Stimulated activated CD4-positive, alpha-beta T cell treated with anti-CD3 and anti-CD28 coated beads, TNF-alpha, amount 100 ng/mL, for 24 hours (primary cell): ENCODE data around the gene SYT13.

Experiments used
- DNase-seq, 3 experiments: peaks; one replicate each; pipeline ENCODE4 v3.0.0-alpha.2; 2020; ENCODE audit warnings: low read depth in 3 of 3

Gene SYT13

DNA sequence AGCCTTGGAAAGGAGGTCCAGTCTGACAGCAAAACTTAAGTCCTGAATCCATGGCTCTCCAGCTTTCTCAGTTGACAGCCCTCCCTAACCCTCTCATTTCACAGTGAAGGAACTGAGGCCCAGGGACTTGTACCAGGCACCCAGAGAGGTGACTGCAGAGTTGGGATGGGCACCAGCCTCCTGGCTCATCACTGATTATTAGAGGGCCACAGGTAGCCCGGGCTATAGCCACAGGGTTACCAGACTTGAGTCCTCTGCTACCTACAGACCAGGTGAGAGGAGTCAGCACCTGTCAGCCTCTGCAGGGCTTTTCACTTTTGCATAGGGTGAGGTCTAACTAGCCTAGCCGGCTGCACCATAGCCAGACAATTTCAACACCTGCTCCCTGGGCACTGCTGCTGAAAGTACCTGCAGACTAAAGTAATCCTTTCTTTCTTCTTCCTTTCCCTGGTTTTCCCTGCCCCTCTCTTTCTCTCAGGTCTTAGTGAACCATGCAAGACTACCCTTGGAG lies 37.6 kb downstream of the SYT13 start:
- no peak for DNase-seq

- DNase-seq = no peak
Measured at GRCh38 chr11:45247433-45247832, 38.7 kb downstream of the SYT13 start.

DNA sequence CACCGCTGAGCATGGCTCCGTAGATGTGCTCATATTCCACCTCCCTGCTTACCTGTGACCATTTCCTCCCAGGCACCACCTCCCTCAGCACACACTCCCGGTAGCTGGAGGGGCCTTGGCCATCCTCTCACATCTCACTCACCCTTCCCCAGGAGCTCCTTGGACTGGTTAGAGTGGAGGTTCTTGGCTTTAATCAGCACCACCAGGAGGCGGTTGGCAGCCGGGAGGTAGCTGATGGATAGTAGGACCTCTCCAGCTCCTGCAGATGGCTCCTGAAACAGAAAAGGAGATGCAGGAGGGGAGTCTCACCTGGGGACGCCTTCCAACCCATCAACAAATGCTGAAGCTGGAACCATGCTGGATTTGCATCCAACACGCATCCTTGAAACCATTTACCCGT lies 39.9 kb downstream of the SYT13 start:
- DNase-seq = no peak

DNA sequence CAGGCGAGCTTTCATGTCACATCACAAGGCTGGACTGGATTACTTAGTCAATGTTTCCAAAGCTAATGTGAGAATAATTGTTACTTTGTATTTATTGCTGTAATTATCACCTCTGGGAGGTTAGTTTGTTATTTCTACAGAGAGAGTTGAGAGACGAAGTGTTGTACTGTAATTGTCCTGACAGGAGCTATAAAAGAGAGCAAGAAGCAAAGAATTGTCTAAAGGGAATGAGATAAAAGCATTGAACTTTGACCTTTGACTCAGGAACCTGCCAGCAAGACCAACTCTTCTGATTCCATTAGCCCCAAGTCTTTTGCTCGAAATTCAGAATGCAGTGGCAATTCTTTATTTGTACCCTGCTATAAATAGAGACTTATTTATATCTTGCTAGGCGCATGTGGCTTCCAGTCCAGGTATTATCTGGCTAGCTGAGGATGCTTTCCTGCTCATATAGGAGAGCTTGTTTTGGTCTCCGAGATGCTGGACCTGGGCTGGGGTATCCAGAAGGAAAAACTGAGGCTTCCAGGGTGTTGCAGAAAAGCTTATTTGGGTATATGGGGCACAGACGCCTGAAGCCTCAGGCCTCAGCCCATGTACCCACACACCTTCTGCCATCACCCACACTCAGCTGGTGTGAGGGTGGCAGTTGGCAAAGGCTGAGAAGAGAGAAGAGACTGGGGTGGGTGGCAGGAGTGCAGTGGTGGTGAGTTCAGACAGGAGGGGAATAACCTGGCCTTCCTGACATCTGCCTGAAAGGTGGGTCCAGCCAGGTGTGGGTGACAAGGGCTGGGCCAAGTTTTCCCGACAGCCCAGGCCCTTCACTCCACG lies 40.7 kb downstream of the SYT13 start:
- no peak for DNase-seq

- DNase-seq = no peak
Measured at GRCh38 chr11:45243967-45244366, 42.2 kb downstream of the SYT13 start.

- no peak for DNase-seq
Measured at GRCh38 chr11:45239733-45240132, 46.4 kb downstream of the SYT13 start.

DNA sequence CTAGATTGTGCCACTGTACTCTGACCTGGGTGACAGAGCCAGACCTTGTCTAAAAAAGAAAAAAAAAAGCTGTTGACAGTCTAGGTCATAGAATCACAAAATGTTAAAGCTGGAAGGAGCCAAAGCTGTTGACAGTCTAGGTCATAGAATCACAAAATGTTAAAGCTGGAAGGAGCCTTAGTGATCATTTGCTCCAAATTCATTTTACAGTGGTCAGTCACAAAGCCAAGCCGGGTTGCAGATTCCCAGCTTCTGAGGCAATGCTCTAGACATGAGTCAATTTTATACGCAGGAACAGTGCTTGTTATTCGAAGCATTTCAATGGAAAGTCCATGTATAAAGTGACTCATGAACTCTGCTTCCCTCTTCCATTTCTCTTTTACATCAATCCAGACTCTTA lies 47.4 kb downstream of the SYT13 start:
- DNase-seq = no peak

DNA sequence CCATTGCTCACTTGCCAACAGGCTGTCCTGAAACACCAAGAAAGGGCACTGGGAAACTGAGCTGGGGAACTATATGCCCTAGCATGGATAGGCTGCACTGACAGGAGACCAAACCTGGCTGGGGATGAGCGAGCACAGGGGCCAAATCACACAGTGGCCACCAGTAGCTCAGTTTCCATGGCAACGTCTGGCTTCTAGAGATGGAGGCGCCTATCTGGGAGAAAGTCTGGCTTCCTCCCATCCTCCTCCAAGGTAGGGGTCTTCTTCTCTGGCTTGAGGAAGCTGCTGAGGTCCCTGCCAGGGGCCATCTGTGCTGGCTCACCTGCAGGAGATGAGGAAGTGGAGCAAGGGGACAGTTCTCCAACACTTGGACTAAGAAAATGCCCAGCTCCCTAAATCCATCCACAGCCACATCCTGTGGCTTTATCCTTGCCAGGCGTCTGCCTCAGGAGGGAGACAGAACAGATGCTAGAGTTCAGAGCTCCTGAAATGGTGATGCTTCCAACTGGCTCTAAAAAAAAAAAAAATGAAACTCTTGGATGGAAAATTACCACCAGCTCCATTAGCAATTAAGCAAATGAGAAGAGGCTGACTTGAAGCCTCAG lies 48.3 kb downstream of the SYT13 start:
- no peak for DNase-seq

GRCh38 chr11:45234306-45235006 lies 51.7 kb downstream of the SYT13 start:
- DNase-seq = no peak

DNA sequence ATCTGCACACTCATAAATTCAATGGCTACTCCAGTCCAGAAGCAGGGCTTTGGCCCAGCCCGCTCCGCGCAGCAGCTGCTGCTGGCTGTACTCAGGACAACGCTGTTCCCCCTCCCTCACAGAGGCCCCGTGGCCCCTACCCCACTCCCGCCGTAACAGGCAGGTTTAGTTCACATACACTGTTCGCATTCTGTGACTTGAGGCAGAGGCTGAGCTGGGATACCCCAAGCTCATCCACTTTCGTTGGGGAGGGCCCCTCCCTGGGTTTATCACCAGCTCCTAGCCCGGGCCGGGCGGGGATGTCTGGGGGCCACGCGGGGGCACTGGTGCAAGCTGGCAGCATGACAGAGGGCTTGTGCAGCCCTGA lies 52.4 kb downstream of the SYT13 start:
- no peak for DNase-seq

GRCh38 chr11:45233121-45233803 lies 52.9 kb downstream of the SYT13 start:
- DNase-seq = peak; percentile 18 to 65 (median 37)

- no peak for DNase-seq
Measured at GRCh38 chr11:45232341-45233080, 53.6 kb downstream of the SYT13 start.

GRCh38 chr11:45229401-45230020 lies 56.6 kb downstream of the SYT13 start:
- no peak for DNase-seq

DNA sequence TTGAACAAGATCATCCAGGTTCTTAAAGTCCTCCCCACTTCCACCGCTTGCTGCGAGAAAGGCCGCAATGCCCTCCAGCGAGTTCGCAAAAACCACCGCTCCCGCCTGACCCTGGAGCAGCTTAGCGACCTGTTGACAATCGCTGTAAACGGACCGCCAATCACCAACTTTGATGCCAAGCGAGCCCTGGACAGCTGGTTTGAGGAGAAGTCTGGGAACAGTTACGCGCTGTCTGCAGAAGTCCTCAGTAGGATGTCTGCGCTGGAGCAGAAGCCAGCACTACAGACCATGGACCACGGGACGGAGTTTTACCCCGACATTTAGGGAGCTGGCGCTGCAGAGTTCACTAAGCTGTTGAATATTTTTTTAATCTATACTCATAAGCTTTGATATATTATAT lies 58.3 kb downstream of the SYT13 start:
- no peak for DNase-seq

GRCh38 chr11:45226901-45227300 lies 59.2 kb downstream of the SYT13 start:
- no peak for DNase-seq

GRCh38 chr11:45225961-45226871 lies 59.9 kb downstream of the SYT13 start:
- DNase-seq = no peak

- no peak for DNase-seq
Measured at GRCh38 chr11:45225277-45225676, 60.9 kb downstream of the SYT13 start.

- no peak for DNase-seq
Measured at GRCh38 chr11:45224766-45225165, 61.4 kb downstream of the SYT13 start.

- no peak for DNase-seq
Measured at GRCh38 chr11:45223496-45223895, 62.6 kb downstream of the SYT13 start.

DNA sequence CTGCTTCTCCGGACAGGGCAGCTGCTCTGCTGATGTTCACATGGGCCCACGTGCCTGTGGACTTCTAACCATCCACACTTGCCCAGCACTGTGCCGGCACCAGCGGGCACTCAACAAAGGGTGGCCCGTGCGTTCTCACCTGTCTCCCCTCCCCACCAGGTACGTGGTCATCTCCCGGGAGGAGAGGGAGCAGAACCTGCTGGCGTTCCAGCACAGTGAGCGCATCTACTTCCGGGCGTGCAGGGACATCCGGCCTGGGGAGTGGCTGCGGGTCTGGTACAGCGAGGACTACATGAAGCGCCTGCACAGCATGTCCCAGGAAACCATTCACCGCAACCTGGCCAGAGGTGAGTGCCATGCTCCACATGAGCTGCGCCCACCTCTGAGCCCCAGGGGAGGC lies 66.7 kb downstream of the SYT13 start:
- DNase-seq = no peak
